ENCODE results near the gene SAMD4A.
"Not testable (repeated sequence)": the region's sequence is repeated elsewhere in the genome, so short reads cannot be mapped to it uniquely, and the experiment has no call there.

Gene SAMD4A

GRCh38 chr14:54789166-54789565 is 222.2 kb downstream of the SAMD4A start:
- H3K27me3 ChIP-seq (ENCODE audit: control insufficient read depth, insufficient read depth, low read length): no peaks in the 10 kb centered on the region
- H3K4me1 ChIP-seq (ENCODE audit: control insufficient read depth, insufficient read depth, low read length): no peaks in the 10 kb centered on the region
- no peak overlapping the region for H3K4me3 ChIP-seq (ENCODE audit: low read depth, low read length)
- peaks cover 8% of the 10 kb centered on the region for H3K36me3 ChIP-seq (ENCODE audit: control insufficient read depth, insufficient read depth, low read length)
- no peaks in the 10 kb centered on the region for H3K9me3 ChIP-seq (ENCODE audit: control insufficient read depth, insufficient read depth, low read length)
- no peak overlapping the region for H3K9ac ChIP-seq (ENCODE audit: low read depth, low read length)

GRCh38 chr14:54789781-54790480 is 223.0 kb downstream of the SAMD4A start:
- Histone ChIP-seq H3K36me3 (ENCODE audit: control insufficient read depth, insufficient read depth, low read length) (peaks cover 5% of the 10 kb centered on the region), H3K4me1 (ENCODE audit: control insufficient read depth, insufficient read depth, low read length) (no peaks in the 10 kb centered on the region), H3K9ac (ENCODE audit: low read depth, low read length) (no peak overlapping the region), H3K4me3 (ENCODE audit: low read depth, low read length) (no peak overlapping the region), H3K27me3 (ENCODE audit: control insufficient read depth, insufficient read depth, low read length) (no peaks in the 10 kb centered on the region), H3K9me3 (ENCODE audit: control insufficient read depth, insufficient read depth, low read length) (no peaks in the 10 kb centered on the region)

- peaks cover 3% of the 10 kb centered on the region for H3K36me3 ChIP-seq (ENCODE audit: control insufficient read depth, insufficient read depth, low read length)
- H3K9me3 ChIP-seq (ENCODE audit: control insufficient read depth, insufficient read depth, low read length): no peaks in the 10 kb centered on the region
- H3K4me1 ChIP-seq (ENCODE audit: control insufficient read depth, insufficient read depth, low read length): no peaks in the 10 kb centered on the region
- no peak overlapping the region for H3K9ac ChIP-seq (ENCODE audit: low read depth, low read length)
- no peaks in the 10 kb centered on the region for H3K27me3 ChIP-seq (ENCODE audit: control insufficient read depth, insufficient read depth, low read length)
- H3K4me3 ChIP-seq (ENCODE audit: low read depth, low read length): no peak overlapping the region
These were observed 224.1 kb downstream of the SAMD4A start for GRCh38 chr14:54791001-54791400.

GRCh38 chr14:54792288-54792687 is 225.4 kb downstream of the SAMD4A start:
- no peaks in the 10 kb centered on the region for H3K27me3 ChIP-seq (ENCODE audit: control insufficient read depth, insufficient read depth, low read length)
- H3K9me3 ChIP-seq (ENCODE audit: control insufficient read depth, insufficient read depth, low read length): no peaks in the 10 kb centered on the region
- H3K4me1 ChIP-seq (ENCODE audit: control insufficient read depth, insufficient read depth, low read length): no peaks in the 10 kb centered on the region
- H3K9ac ChIP-seq (ENCODE audit: low read depth, low read length): no peak overlapping the region
- peaks cover 3% of the 10 kb centered on the region for H3K36me3 ChIP-seq (ENCODE audit: control insufficient read depth, insufficient read depth, low read length)
- H3K4me3 ChIP-seq (ENCODE audit: low read depth, low read length): no peak overlapping the region

- Histone ChIP-seq H3K4me3 (ENCODE audit: low read depth, low read length) (no peak overlapping the region), H3K36me3 (ENCODE audit: control insufficient read depth, insufficient read depth, low read length) (peaks cover 3% of the 10 kb centered on the region), H3K9ac (ENCODE audit: low read depth, low read length) (no peak overlapping the region), H3K9me3 (ENCODE audit: control insufficient read depth, insufficient read depth, low read length) (no peaks in the 10 kb centered on the region), H3K4me1 (ENCODE audit: control insufficient read depth, insufficient read depth, low read length) (no peaks in the 10 kb centered on the region), H3K27me3 (ENCODE audit: control insufficient read depth, insufficient read depth, low read length) (no peaks in the 10 kb centered on the region)
These were observed 227.2 kb downstream of the SAMD4A start for GRCh38 chr14:54794159-54794558.

GRCh38 chr14:54794796-54795195 is 227.9 kb downstream of the SAMD4A start:
- no peaks in the 10 kb centered on the region for H3K4me1 ChIP-seq (ENCODE audit: control insufficient read depth, insufficient read depth, low read length)
- H3K4me3 ChIP-seq (ENCODE audit: low read depth, low read length): no peak overlapping the region
- no peaks in the 10 kb centered on the region for H3K9me3 ChIP-seq (ENCODE audit: control insufficient read depth, insufficient read depth, low read length)
- peaks cover 3% of the 10 kb centered on the region for H3K36me3 ChIP-seq (ENCODE audit: control insufficient read depth, insufficient read depth, low read length)
- no peak overlapping the region for H3K9ac ChIP-seq (ENCODE audit: low read depth, low read length)
- no peaks in the 10 kb centered on the region for H3K27me3 ChIP-seq (ENCODE audit: control insufficient read depth, insufficient read depth, low read length)

GRCh38 chr14:54796961-54797360 is 230.0 kb downstream of the SAMD4A start:
- no peaks in the 10 kb centered on the region for H3K9me3 ChIP-seq (ENCODE audit: control insufficient read depth, insufficient read depth, low read length)
- no peak overlapping the region for H3K4me3 ChIP-seq (ENCODE audit: low read depth, low read length)
- H3K27me3 ChIP-seq (ENCODE audit: control insufficient read depth, insufficient read depth, low read length): no peaks in the 10 kb centered on the region
- no peaks in the 10 kb centered on the region for H3K36me3 ChIP-seq (ENCODE audit: control insufficient read depth, insufficient read depth, low read length)
- no peak overlapping the region for H3K9ac ChIP-seq (ENCODE audit: low read depth, low read length)
- no peaks in the 10 kb centered on the region for H3K4me1 ChIP-seq (ENCODE audit: control insufficient read depth, insufficient read depth, low read length)

GRCh38 chr14:54797556-54797955 is 230.6 kb downstream of the SAMD4A start:
- Histone ChIP-seq H3K4me1 (ENCODE audit: control insufficient read depth, insufficient read depth, low read length) (no peaks in the 10 kb centered on the region), H3K9ac (ENCODE audit: low read depth, low read length) (no peak overlapping the region), H3K9me3 (ENCODE audit: control insufficient read depth, insufficient read depth, low read length) (no peaks in the 10 kb centered on the region), H3K4me3 (ENCODE audit: low read depth, low read length) (no peak overlapping the region), H3K27me3 (ENCODE audit: control insufficient read depth, insufficient read depth, low read length) (no peaks in the 10 kb centered on the region), H3K36me3 (ENCODE audit: control insufficient read depth, insufficient read depth, low read length) (no peaks in the 10 kb centered on the region)

GRCh38 chr14:54797986-54798385 is 231.1 kb downstream of the SAMD4A start:
- Histone ChIP-seq H3K4me1 (ENCODE audit: control insufficient read depth, insufficient read depth, low read length) (no peaks in the 10 kb centered on the region), H3K4me3 (ENCODE audit: low read depth, low read length) (no peak overlapping the region), H3K36me3 (ENCODE audit: control insufficient read depth, insufficient read depth, low read length) (no peaks in the 10 kb centered on the region), H3K27me3 (ENCODE audit: control insufficient read depth, insufficient read depth, low read length) (no peaks in the 10 kb centered on the region), H3K9me3 (ENCODE audit: control insufficient read depth, insufficient read depth, low read length) (no peaks in the 10 kb centered on the region), H3K9ac (ENCODE audit: low read depth, low read length) (no peak overlapping the region)

- no peaks in the 10 kb centered on the region for H3K36me3 ChIP-seq (ENCODE audit: control insufficient read depth, insufficient read depth, low read length)
- H3K4me1 ChIP-seq (ENCODE audit: control insufficient read depth, insufficient read depth, low read length): no peaks in the 10 kb centered on the region
- H3K4me3 ChIP-seq (ENCODE audit: low read depth, low read length): no peak overlapping the region
- no peak overlapping the region for H3K9ac ChIP-seq (ENCODE audit: low read depth, low read length)
- H3K9me3 ChIP-seq (ENCODE audit: control insufficient read depth, insufficient read depth, low read length): no peaks in the 10 kb centered on the region
- H3K27me3 ChIP-seq (ENCODE audit: control insufficient read depth, insufficient read depth, low read length): peaks cover 4% of the 10 kb centered on the region
These were observed 231.7 kb downstream of the SAMD4A start for GRCh38 chr14:54798465-54799124.

GRCh38 chr14:54801482-54801881 is 234.6 kb downstream of the SAMD4A start:
- H3K4me3 ChIP-seq (ENCODE audit: low read depth, low read length); H3K9ac ChIP-seq (ENCODE audit: low read depth, low read length); H3K36me3 ChIP-seq (ENCODE audit: control insufficient read depth, insufficient read depth, low read length); H3K9me3 ChIP-seq (ENCODE audit: control insufficient read depth, insufficient read depth, low read length): not testable (repeated sequence)
- H3K27me3 ChIP-seq (ENCODE audit: control insufficient read depth, insufficient read depth, low read length): peaks cover 17% of the 10 kb centered on the region
- peaks cover 13% of the 10 kb centered on the region for H3K4me1 ChIP-seq (ENCODE audit: control insufficient read depth, insufficient read depth, low read length)

- peaks cover 22% of the 10 kb centered on the region for H3K27me3 ChIP-seq (ENCODE audit: control insufficient read depth, insufficient read depth, low read length)
- no peaks in the 10 kb centered on the region for H3K36me3 ChIP-seq (ENCODE audit: control insufficient read depth, insufficient read depth, low read length)
- no peak overlapping the region for H3K9ac ChIP-seq (ENCODE audit: low read depth, low read length)
- H3K9me3 ChIP-seq (ENCODE audit: control insufficient read depth, insufficient read depth, low read length): no peaks in the 10 kb centered on the region
- peaks cover 13% of the 10 kb centered on the region for H3K4me1 ChIP-seq (ENCODE audit: control insufficient read depth, insufficient read depth, low read length)
- H3K4me3 ChIP-seq (ENCODE audit: low read depth, low read length): no peak overlapping the region
These were observed 236.5 kb downstream of the SAMD4A start for GRCh38 chr14:54803396-54803795.
